Gastrocnemius medialis (tissue), 4 donors: ENCODE results near the gene SSBP1. TPM values are rescaled to one million over a fixed set of nuclear protein-coding genes. Genes with fewer than 3 reads are reported as not detected.

ENCODE experiments used
- ATAC-seq, 2 donors: fragments of 150-250 bp; one replicate each; pipeline ENCODE4 v1.9.1; 2016
- DNase-seq, 2 donors: peaks; one replicate each; pipeline ENCODE4 v3.0.0-alpha.2; 2019
- H3K27ac ChIP-seq, 4 donors: fragments of 200-600 bp; sonication (generic); 1 replicate in 1 of 4; 2 replicates in 3 of 4; pipeline ENCODE4 v1.5.1; 2016 to 2018; ENCODE audit warnings: mild to moderate bottlenecking in 2 of 4, moderate library complexity in 1 of 4
- H3K27me3 ChIP-seq, 3 donors: fragments of 200-600 bp; sonication (generic) in 2 of 3; 1 replicate in 1 of 3; 2 replicates in 2 of 3; pipeline versions ENCODE4 v1.5.1 to v1.6.0; 2016 to 2019; ENCODE audit warnings: mild to moderate bottlenecking in 1 of 3, moderate library complexity in 1 of 3
- H3K36me3 ChIP-seq, 2 donors: fragments of 200-600 bp; sonication (generic) in 1 of 2; one replicate each; pipeline ENCODE4 v1.5.1; 2017 to 2018
- H3K4me1 ChIP-seq, 2 donors: fragments of 200-600 bp; sonication (generic) in 1 of 2; one replicate each; pipeline ENCODE4 v1.5.1; 2016 to 2017; ENCODE audit warnings: mild to moderate bottlenecking in 2 of 2
- H3K4me3 ChIP-seq, 4 donors: fragments of 200-600 bp; sonication (generic) in 3 of 4; 1 replicate in 1 of 4; 2 replicates in 3 of 4; pipeline ENCODE4 v1.5.1; 2016 to 2019; ENCODE audit warnings: mild to moderate bottlenecking in 2 of 4
- H3K9me3 ChIP-seq, 3 donors: fragments of 200-600 bp; sonication (generic) in 2 of 3; 1 replicate in 1 of 3; 2 replicates in 2 of 3; pipeline ENCODE4 v1.5.1; 2016 to 2019
- CTCF ChIP-seq, 5 experiments: fragments of 450-650 bp in 3 of 5; fragments of 200-600 bp in 2 of 5; sonication (generic) in 2 of 5; IDR thresholded peaks in 4 of 5; conservative IDR thresholded peaks in 1 of 5; 1 replicate in 4 of 5; 2 replicates in 1 of 5; pipeline ENCODE4 v1.5.1; 2016 to 2019; ENCODE audit warnings: antibody characterized with exemption in 5 of 5, mild to moderate bottlenecking in 3 of 5, moderate library complexity in 3 of 5
- POLR2A ChIP-seq, 2 donors: fragments of 450-650 bp; IDR thresholded peaks; one replicate each; pipeline ENCODE4 v1.6.1; 2017; ENCODE audit warnings: antibody characterized with exemption in 2 of 2, mild to moderate bottlenecking in 2 of 2, moderate library complexity in 2 of 2
- in situ Hi-C, 4 donors: fragments of 200-750 bp; cut with MboI; loops; one replicate each; pipeline versions ENCODE4 v1.15.0 to v1.8.0; 2017; ENCODE audit warnings: low sequenced_read_pairs in 4 of 4
- intact Hi-C: fragments of 100-400 bp; cut with DNase I; formaldehyde crosslinking; loops from one replicate; pipeline ENCODE4 v1.15.1; 2023; ENCODE audit warnings: low total_unique reads
- total RNA-seq, 4 donors: library from RNA; depleted of rRNA; stranded (reverse); fragments of >200 nt; gene quantifications; one replicate each; pipeline versions ENCODE4 v1.1.0 to v1.2.3, GENCODE V29; 2016

The SSBP1 gene
- total RNA-seq, 4 donors from 2014 or later, result 127 to 147 (median 138) TPM

GRCh38 chr7:141715794-141716689, 22.1 kb upstream of the SSBP1 start:
- DNase-seq (no peak), ATAC-seq (no peak)
- in situ Hi-C loops (no loop called here), intact Hi-C loops (no loop called here)
- no peaks in the 10 kb centered on the region for H3K27me3 ChIP-seq
- H3K4me1 ChIP-seq, result no peaks in the 10 kb centered on the region
- H3K9me3 ChIP-seq, result no peaks in the 10 kb centered on the region
- no peak overlapping the region for H3K4me3 ChIP-seq
- H3K27ac ChIP-seq, result no peak overlapping the region
- no peaks in the 10 kb centered on the region for H3K36me3 ChIP-seq
- TF ChIP-seq POLR2A (IDR thresholded peaks at IDR 0.05) (no peak), CTCF (IDR thresholded peaks at IDR 0.05 in 4 of 5, conservative IDR thresholded peaks at IDR 0.05 in 1 of 5) (no peak)

GRCh38 chr7:141717450-141717849, 20.7 kb upstream of the SSBP1 start:
- ATAC-seq (no peak), DNase-seq (no peak)
- Histone ChIP-seq H3K36me3 (no peaks in the 10 kb centered on the region), H3K9me3 (no peaks in the 10 kb centered on the region), H3K4me1 (no peaks in the 10 kb centered on the region), H3K4me3 (no peak overlapping the region), H3K27ac (no peak overlapping the region), H3K27me3 (no peaks in the 10 kb centered on the region)
- no peak for TF ChIP-seq CTCF (IDR thresholded peaks at IDR 0.05 in 4 of 5, conservative IDR thresholded peaks at IDR 0.05 in 1 of 5)
- in situ Hi-C loops (no loop called here), intact Hi-C loops (no loop called here)

GRCh38 chr7:141722529-141722928, 15.6 kb upstream of the SSBP1 start:
- Histone ChIP-seq H3K4me1 (no peaks in the 10 kb centered on the region), H3K9me3 (no peaks in the 10 kb centered on the region), H3K27ac (no peak overlapping the region), H3K36me3 (no peaks in the 10 kb centered on the region), H3K27me3 (no peaks in the 10 kb centered on the region), H3K4me3 (no peak overlapping the region)
- no peak for DNase-seq
- intact Hi-C loops (no loop called here), in situ Hi-C loops (no loop called here)
- TF ChIP-seq CTCF (IDR thresholded peaks at IDR 0.05 in 4 of 5, conservative IDR thresholded peaks at IDR 0.05 in 1 of 5) (no peak), POLR2A (IDR thresholded peaks at IDR 0.05) (no peak)
- ATAC-seq, result no peak

GRCh38 chr7:141729020-141729419, 9.1 kb upstream of the SSBP1 start:
- Histone ChIP-seq H3K4me3 (no peak overlapping the region), H3K36me3 (no peaks in the 10 kb centered on the region), H3K9me3 (no peaks in the 10 kb centered on the region), H3K27me3 (no peaks in the 10 kb centered on the region), H3K27ac (no peak overlapping the region), H3K4me1 (no peaks in the 10 kb centered on the region)
- no peak for DNase-seq
- intact Hi-C loops (no loop called here), in situ Hi-C loops (loop anchor here in 1 of 4 donors (25.0 kb wide), 1 partner anchor 717 kb away; the partner anchor contains the start of gene MRPS33)
- no peak for ATAC-seq
- TF ChIP-seq POLR2A (IDR thresholded peaks at IDR 0.05), result no peak
- TF ChIP-seq CTCF (IDR thresholded peaks at IDR 0.05 in 4 of 5, conservative IDR thresholded peaks at IDR 0.05 in 1 of 5), result no peak
